GM06990 (cell line): ENCODE results near the gene TSHB.

Source experiments
- DNase-seq: peaks from one replicate; pipeline ENCODE4 v3.0.0-alpha.2; 2011; ENCODE audit not compliant: insufficient read length; ENCODE audit errors: extremely low read depth
- H3K27me3 ChIP-seq: replicated peaks from 2 replicates; pipeline ENCODE4 v1.6.0; 2011; ENCODE audit warnings: low read length; ENCODE audit not compliant: control insufficient read depth, insufficient read depth
- H3K36me3 ChIP-seq: 2 replicates; pipeline ENCODE4 v1.5.1; 2011; ENCODE audit warnings: low read length; ENCODE audit not compliant: control insufficient read depth, insufficient read depth
- H3K4me3 ChIP-seq: replicated peaks from 2 replicates; pipeline ENCODE4 v1.5.1; 2011; ENCODE audit warnings: low read depth, mild to moderate bottlenecking, control low read depth, low read length
- TF ChIP-seq, protein P1 (sequence below): IDR thresholded peaks from 2 replicates; pipeline ENCODE4 v1.5.1; 2011; ENCODE audit warnings: low read length, control low read depth, mild to moderate bottlenecking, inconsistent platforms; ENCODE audit not compliant: insufficient read depth, poor library complexity, severe bottlenecking

TSHB gene

GRCh38 chr1:115029526-115029925, at the start of gene TSHB:
Gene TSHB, plus strand, starts transcription at chr1:115029826. Its CDS starts 3,537 bp downstream, at chr1:115033363.
- no peak for DNase-seq
- H3K36me3 ChIP-seq = no peaks in the 10 kb centered on the region
- no peaks in the 10 kb centered on the region for H3K27me3 ChIP-seq
- TF ChIP-seq, protein P1, sequence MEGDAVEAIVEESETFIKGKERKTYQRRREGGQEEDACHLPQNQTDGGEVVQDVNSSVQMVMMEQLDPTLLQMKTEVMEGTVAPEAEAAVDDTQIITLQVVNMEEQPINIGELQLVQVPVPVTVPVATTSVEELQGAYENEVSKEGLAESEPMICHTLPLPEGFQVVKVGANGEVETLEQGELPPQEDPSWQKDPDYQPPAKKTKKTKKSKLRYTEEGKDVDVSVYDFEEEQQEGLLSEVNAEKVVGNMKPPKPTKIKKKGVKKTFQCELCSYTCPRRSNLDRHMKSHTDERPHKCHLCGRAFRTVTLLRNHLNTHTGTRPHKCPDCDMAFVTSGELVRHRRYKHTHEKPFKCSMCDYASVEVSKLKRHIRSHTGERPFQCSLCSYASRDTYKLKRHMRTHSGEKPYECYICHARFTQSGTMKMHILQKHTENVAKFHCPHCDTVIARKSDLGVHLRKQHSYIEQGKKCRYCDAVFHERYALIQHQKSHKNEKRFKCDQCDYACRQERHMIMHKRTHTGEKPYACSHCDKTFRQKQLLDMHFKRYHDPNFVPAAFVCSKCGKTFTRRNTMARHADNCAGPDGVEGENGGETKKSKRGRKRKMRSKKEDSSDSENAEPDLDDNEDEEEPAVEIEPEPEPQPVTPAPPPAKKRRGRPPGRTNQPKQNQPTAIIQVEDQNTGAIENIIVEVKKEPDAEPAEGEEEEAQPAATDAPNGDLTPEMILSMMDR = no peak
- no peak within 1 kb of the TSS for H3K4me3 ChIP-seq

- Histone ChIP-seq H3K36me3 (no peaks in the 10 kb centered on the region), H3K27me3 (no peaks in the 10 kb centered on the region), H3K4me3 (no peak overlapping the region)
- TF ChIP-seq, protein P1 = no peak
- no peak for DNase-seq
Measured at GRCh38 chr1:114982251-114982650, 47.4 kb upstream of the TSHB start.

DNA sequence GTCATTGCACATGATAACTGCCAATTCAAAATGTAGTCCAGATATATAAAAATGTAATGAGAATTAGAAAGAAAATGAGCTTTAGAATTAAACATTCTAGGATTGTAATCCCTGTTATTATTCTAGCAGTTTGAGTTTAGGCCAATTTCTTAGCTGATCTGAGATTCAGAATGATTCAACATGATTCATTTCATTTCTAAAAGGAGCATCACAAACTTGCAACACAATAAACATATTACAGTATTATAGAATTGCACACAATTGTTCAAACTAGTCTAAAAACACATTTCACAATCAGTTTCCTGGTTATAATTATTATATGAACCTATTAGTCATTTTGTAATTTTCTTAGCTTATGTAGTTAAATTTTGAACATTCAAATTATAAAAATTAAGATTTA, 43.3 kb upstream of the TSHB start:
- TF ChIP-seq, protein P1 = no peak
- Histone ChIP-seq H3K36me3 (no peaks in the 10 kb centered on the region), H3K4me3 (no peak overlapping the region), H3K27me3 (no peaks in the 10 kb centered on the region)
- DNase-seq = no peak

GRCh38 chr1:114988095-114988494, 41.5 kb upstream of the TSHB start:
- no peak for DNase-seq
- Histone ChIP-seq H3K4me3 (no peak overlapping the region), H3K36me3 (no peaks in the 10 kb centered on the region), H3K27me3 (no peaks in the 10 kb centered on the region)
- TF ChIP-seq, protein P1 = no peak

- no peak overlapping the region for H3K4me3 ChIP-seq
- H3K27me3 ChIP-seq = no peaks in the 10 kb centered on the region
- no peak for DNase-seq
- no peaks in the 10 kb centered on the region for H3K36me3 ChIP-seq
- TF ChIP-seq, protein P1 = no peak
Measured at GRCh38 chr1:114997510-114998289, 31.9 kb upstream of the TSHB start.

- H3K27me3 ChIP-seq = no peaks in the 10 kb centered on the region
- no peak for DNase-seq
- H3K36me3 ChIP-seq = no peaks in the 10 kb centered on the region
- TF ChIP-seq, protein P1 = no peak
- no peak overlapping the region for H3K4me3 ChIP-seq
Measured at GRCh38 chr1:115006191-115006590, 23.4 kb upstream of the TSHB start.
